ENCODE data around the gene ELANE. TPM values are rescaled to one million over a fixed set of nuclear protein-coding genes. Genes with fewer than 3 reads are reported as not detected.

The ELANE gene
- total RNA-seq, 1 donor = 0.09 TPM

GRCh38 chr19:884420-885211, 32.5 kb downstream of the ELANE start:
- TF ChIP-seq, protein P1, sequence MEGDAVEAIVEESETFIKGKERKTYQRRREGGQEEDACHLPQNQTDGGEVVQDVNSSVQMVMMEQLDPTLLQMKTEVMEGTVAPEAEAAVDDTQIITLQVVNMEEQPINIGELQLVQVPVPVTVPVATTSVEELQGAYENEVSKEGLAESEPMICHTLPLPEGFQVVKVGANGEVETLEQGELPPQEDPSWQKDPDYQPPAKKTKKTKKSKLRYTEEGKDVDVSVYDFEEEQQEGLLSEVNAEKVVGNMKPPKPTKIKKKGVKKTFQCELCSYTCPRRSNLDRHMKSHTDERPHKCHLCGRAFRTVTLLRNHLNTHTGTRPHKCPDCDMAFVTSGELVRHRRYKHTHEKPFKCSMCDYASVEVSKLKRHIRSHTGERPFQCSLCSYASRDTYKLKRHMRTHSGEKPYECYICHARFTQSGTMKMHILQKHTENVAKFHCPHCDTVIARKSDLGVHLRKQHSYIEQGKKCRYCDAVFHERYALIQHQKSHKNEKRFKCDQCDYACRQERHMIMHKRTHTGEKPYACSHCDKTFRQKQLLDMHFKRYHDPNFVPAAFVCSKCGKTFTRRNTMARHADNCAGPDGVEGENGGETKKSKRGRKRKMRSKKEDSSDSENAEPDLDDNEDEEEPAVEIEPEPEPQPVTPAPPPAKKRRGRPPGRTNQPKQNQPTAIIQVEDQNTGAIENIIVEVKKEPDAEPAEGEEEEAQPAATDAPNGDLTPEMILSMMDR (IDR thresholded peaks at IDR 0.05; ENCODE audit: insufficient read depth, low read length) = no peak
- H3K4me3 ChIP-seq (ENCODE audit: low read depth, low read length) = no peak overlapping the region
- DNase-seq (ENCODE audit: low read depth) = no peak

- no peak for DNase-seq (ENCODE audit: low read depth)
- H3K4me3 ChIP-seq (ENCODE audit: low read depth, low read length) = no peak overlapping the region
- TF ChIP-seq, protein P1 (IDR thresholded peaks at IDR 0.05; ENCODE audit: insufficient read depth, low read length) = no peak
Measured at GRCh38 chr19:885536-886224, 33.6 kb downstream of the ELANE start.

DNA sequence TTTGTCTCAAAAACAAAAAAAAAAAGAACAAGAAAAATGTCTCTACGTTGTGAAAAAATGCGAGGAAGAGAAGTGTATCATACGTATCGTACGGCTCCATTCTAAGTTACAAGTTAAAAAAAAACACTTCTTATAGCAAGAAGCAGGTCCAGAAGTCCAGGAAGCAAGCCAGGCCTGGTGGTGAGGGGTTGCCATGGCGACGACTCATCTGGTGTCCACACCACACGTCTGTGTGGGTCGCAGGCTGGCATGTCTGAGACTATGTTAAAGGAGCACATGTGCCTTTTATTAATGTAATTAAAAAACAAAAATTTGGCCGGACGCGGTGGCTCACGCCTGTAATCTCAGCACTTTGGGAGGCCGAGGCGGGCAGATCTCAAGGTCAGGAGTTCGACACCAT, 35.0 kb downstream of the ELANE start:
- TF ChIP-seq, protein P1 (IDR thresholded peaks at IDR 0.05; ENCODE audit: insufficient read depth, low read length) = peak; percentile 7
- no peak overlapping the region for H3K4me3 ChIP-seq (ENCODE audit: low read depth, low read length)
- no peak for DNase-seq (ENCODE audit: low read depth)

GRCh38 chr19:887599-887998, 35.5 kb downstream of the ELANE start:
- no peak for DNase-seq (ENCODE audit: low read depth)
- TF ChIP-seq, protein P1 (IDR thresholded peaks at IDR 0.05; ENCODE audit: insufficient read depth, low read length) = no peak
- H3K4me3 ChIP-seq (ENCODE audit: low read depth, low read length) = no peak overlapping the region

- no peak for DNase-seq (ENCODE audit: low read depth)
Measured at GRCh38 chr19:888581-889385, 36.7 kb downstream of the ELANE start.

GRCh38 chr19:889662-890295, 37.7 kb downstream of the ELANE start:
- no peak for DNase-seq (ENCODE audit: low read depth)
- TF ChIP-seq, protein P1 (IDR thresholded peaks at IDR 0.05; ENCODE audit: insufficient read depth, low read length) = no peak
- no peak overlapping the region for H3K4me3 ChIP-seq (ENCODE audit: low read depth, low read length)

More at GRCh38 chr19:888581-889385, 36.7 kb downstream of the ELANE start:
- TF ChIP-seq, protein P1 (IDR thresholded peaks at IDR 0.05; ENCODE audit: insufficient read depth, low read length) = no peak
- H3K4me3 ChIP-seq (ENCODE audit: low read depth, low read length) = no peak overlapping the region

Data from fibroblast of the aortic adventitia (primary cell).